Right cardiac atrium (tissue), 5 donors: Measurements from ENCODE around the gene KIF7. TPM values are rescaled to one million over a fixed set of nuclear protein-coding genes. Genes with fewer than 3 reads are reported as not detected.
A peak's percentile ranks its signal among the peaks of the same experiment; 100 is the strongest.

Experiments
- ATAC-seq, 2 donors: fragments of 200-7000 bp; cut with Tn5 transposase; one replicate each; pipeline versions ENCODE4 v1.8.0 to v1.9.1; 2020; ENCODE audit warnings: moderate library complexity in 2 of 2, mild to moderate bottlenecking in 1 of 2
- DNase-seq, 3 donors: peaks; one replicate each; pipeline ENCODE4 v3.0.0-alpha.2; 2020
- H3K27ac ChIP-seq: one replicate; pipeline ENCODE4 v1.5.1; 2013; ENCODE audit warnings: mild to moderate bottlenecking, low read length, control low read depth, moderate library complexity
- H3K27me3 ChIP-seq: one replicate; pipeline ENCODE4 v1.6.1; 2013; ENCODE audit not compliant: control insufficient read depth, insufficient read depth
- H3K4me1 ChIP-seq: one replicate; pipeline ENCODE4 v1.6.1; 2013; ENCODE audit warnings: low read length; ENCODE audit not compliant: control insufficient read depth, insufficient read depth
- H3K4me3 ChIP-seq: one replicate; pipeline ENCODE4 v1.5.1; 2013; ENCODE audit warnings: low read length, control low read depth
- H3K9me3 ChIP-seq: one replicate; pipeline ENCODE4 v1.6.1; 2013; ENCODE audit warnings: low read length; ENCODE audit not compliant: control insufficient read depth
- WGBS: extraction: QIAGEN DNeasy Blood & Tissue Kit; methylation state at CpG from one replicate; pipeline ENCODE4 v1.1.7; 2013; 5-methylcytosine and 5-hydroxymethylcytosine counted together
- intact Hi-C, 4 donors: fragments of 100-400 bp; cut with DNase I; formaldehyde crosslinking; loops; one replicate each; pipeline versions ENCODE4 v1.11.0 to v1.14.0; 2022 to 2023
- polyA plus RNA-seq: library from polyadenylated mRNA; stranded (reverse); fragments of 200-250 nt; gene quantifications from one replicate; pipeline ENCODE4 v1.2.3, GENCODE V29; 2013
- total RNA-seq, 4 donors: library from RNA; stranded (reverse); fragmentation: NEBNext Ultra II Directional; extraction: Animal tissue kit (Norgen Biotek cat#: 25700); gene quantifications; one replicate each; pipeline ENCODE4 v1.2.1, GENCODE V29; 2021
- donor health status: healthy with polysubstance abuse.
- donor health status: DM: no; HTN: yes; CAD: no.
- donor health status: DM: no; HTN: no; CAD: no.
- donor health status: DM: no; HTN: yes; CAD: no; lungs with severe emphysema.
- donor health status: DM: yes; HTN: yes; CAD: no.

The KIF7 gene
- total and polyA plus RNA-seq, 5 donors, result 3.7 to 6.2 (median 5.1) TPM

DNA sequence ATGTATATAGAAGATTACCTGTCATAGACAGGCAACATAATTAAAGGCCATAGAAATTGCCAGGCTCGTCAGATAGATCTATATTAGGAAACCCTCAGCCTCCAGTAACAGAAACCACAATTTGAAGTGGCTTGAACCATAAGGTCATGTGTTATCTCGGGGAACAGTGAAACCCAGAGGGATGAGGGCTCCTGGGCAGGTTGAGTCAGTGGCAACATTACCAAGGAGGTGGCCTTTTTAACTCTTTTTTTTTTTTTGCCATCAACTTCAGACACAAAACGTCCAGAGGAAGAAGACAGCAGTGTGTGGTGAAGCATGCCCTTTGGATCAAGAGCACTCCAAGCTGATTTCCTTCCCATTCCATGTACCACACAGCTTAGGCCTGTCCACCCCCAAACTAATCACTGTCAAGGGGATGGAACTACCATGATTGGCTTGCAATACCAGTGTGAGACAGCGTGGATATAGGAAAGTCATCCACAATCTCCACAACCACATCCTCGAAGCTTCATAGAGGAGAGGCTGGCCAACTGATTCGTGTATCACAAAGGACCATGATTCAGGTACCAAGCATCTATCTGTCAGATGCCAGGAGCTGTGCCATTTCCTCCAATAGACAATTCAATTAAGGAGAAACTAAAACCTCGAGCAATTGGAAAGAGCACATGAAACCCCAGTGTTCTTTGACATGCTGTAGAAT lies 999 bp upstream of the KIF7 start:
- Histone ChIP-seq H3K27ac (no peak overlapping the region), H3K27me3 (no peaks in the 10 kb centered on the region), H3K9me3 (no peaks in the 10 kb centered on the region), H3K4me3 (no peak overlapping the region), H3K4me1 (peaks cover 3% of the 10 kb centered on the region)
- no peak for ATAC-seq
- 74% methylated on average over 7 of the region's 7 CpGs for WGBS
- intact Hi-C loops, result loop anchor here in 1 of 4 donors (5.0 kb wide), 1 partner anchor 36 kb away; the partner anchor contains the start of genes PEX11A and WDR93
- no peak for DNase-seq

- ATAC-seq, result peak; percentile 4 to 6
- intact Hi-C loops, result no loop called here
- H3K9me3 ChIP-seq, result no peaks in the 10 kb centered on the region
- DNase-seq, result no peak
- H3K27me3 ChIP-seq, result no peaks in the 10 kb centered on the region
- H3K27ac ChIP-seq, result no peak overlapping the region
- WGBS, result 36% methylated on average over 14 of the region's 14 CpGs
- peak overlapping the region; percentile 69 for H3K4me3 ChIP-seq
- peaks cover 3% of the 10 kb centered on the region for H3K4me1 ChIP-seq
Measured at GRCh38 chr15:89654301-89654761, 936 bp downstream of the KIF7 start.

- H3K27me3 ChIP-seq, result no peaks in the 10 kb centered on the region
- 96% methylated on average over 2 of the region's 2 CpGs for WGBS
- no peak overlapping the region for H3K27ac ChIP-seq
- H3K4me3 ChIP-seq, result no peak overlapping the region
- ATAC-seq (no peak), DNase-seq (no peak)
- peaks cover 3% of the 10 kb centered on the region for H3K4me1 ChIP-seq
- H3K9me3 ChIP-seq, result no peaks in the 10 kb centered on the region
- intact Hi-C loops, result no loop called here
Measured at GRCh38 chr15:89653578-89653977, 1.7 kb downstream of the KIF7 start.

DNA sequence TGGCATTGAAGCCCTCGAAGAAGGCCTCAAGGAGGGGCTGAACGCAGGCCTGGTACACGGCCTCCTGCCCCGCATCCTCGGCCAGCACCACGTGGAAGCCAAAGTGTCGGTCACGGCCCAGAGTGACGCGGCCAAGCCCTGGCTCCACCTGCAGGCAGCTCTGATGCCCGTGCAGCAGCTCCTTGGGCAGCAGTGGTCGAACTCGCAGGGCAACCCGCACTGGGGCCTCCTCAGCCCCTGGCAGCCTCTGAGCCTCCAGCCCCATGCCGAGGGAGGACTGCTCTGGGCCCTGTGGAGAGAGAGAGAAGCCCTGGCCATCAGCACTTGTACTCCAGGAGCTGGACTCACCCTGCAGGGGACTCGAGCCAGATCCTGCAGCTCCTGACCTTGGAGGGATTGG lies 2.6 kb downstream of the KIF7 start:
- ATAC-seq (no peak), DNase-seq (peak in 1 of 3 donors; percentile 49)
- H3K27me3 ChIP-seq, result no peaks in the 10 kb centered on the region
- 84% methylated on average over 16 of the region's 16 CpGs for WGBS
- H3K9me3 ChIP-seq, result no peaks in the 10 kb centered on the region
- intact Hi-C loops, result no loop called here
- no peak overlapping the region for H3K4me3 ChIP-seq
- no peak overlapping the region for H3K27ac ChIP-seq
- peaks cover 3% of the 10 kb centered on the region for H3K4me1 ChIP-seq

GRCh38 chr15:89652131-89652530 lies 3.1 kb downstream of the KIF7 start:
- intact Hi-C loops, result no loop called here
- no peak for ATAC-seq
- H3K4me1 ChIP-seq, result peaks cover 3% of the 10 kb centered on the region

GRCh38 chr15:89649716-89650115 lies 5.6 kb downstream of the KIF7 start:
- intact Hi-C loops, result no loop called here
- no peaks in the 10 kb centered on the region for H3K27me3 ChIP-seq
- no peaks in the 10 kb centered on the region for H3K9me3 ChIP-seq
- ATAC-seq (no peak), DNase-seq (peak in 1 of 3 donors; percentile 39)
- H3K4me3 ChIP-seq, result no peak overlapping the region
- WGBS, result 90% methylated on average over 15 of the region's 15 CpGs
- peaks cover 3% of the 10 kb centered on the region for H3K4me1 ChIP-seq
- H3K27ac ChIP-seq, result no peak overlapping the region

More at GRCh38 chr15:89652131-89652530, 3.1 kb downstream of the KIF7 start:
- DNase-seq, result no peak
- H3K27me3 ChIP-seq, result no peaks in the 10 kb centered on the region
- no peak overlapping the region for H3K27ac ChIP-seq
- H3K9me3 ChIP-seq, result no peaks in the 10 kb centered on the region
- 76% methylated on average over 7 of the region's 7 CpGs for WGBS
- H3K4me3 ChIP-seq, result no peak overlapping the region

- no peaks in the 10 kb centered on the region for H3K4me1 ChIP-seq
- intact Hi-C loops, result no loop called here
- DNase-seq (peak in 1 of 3 donors; percentile 40), ATAC-seq (no peak)
- no peak overlapping the region for H3K4me3 ChIP-seq
- 96% methylated on average over 37 of the region's 37 CpGs for WGBS
- H3K27ac ChIP-seq, result no peak overlapping the region
- H3K27me3 ChIP-seq, result no peaks in the 10 kb centered on the region
- H3K9me3 ChIP-seq, result no peaks in the 10 kb centered on the region
Measured at GRCh38 chr15:89649013-89649625, 6.1 kb downstream of the KIF7 start.

DNA sequence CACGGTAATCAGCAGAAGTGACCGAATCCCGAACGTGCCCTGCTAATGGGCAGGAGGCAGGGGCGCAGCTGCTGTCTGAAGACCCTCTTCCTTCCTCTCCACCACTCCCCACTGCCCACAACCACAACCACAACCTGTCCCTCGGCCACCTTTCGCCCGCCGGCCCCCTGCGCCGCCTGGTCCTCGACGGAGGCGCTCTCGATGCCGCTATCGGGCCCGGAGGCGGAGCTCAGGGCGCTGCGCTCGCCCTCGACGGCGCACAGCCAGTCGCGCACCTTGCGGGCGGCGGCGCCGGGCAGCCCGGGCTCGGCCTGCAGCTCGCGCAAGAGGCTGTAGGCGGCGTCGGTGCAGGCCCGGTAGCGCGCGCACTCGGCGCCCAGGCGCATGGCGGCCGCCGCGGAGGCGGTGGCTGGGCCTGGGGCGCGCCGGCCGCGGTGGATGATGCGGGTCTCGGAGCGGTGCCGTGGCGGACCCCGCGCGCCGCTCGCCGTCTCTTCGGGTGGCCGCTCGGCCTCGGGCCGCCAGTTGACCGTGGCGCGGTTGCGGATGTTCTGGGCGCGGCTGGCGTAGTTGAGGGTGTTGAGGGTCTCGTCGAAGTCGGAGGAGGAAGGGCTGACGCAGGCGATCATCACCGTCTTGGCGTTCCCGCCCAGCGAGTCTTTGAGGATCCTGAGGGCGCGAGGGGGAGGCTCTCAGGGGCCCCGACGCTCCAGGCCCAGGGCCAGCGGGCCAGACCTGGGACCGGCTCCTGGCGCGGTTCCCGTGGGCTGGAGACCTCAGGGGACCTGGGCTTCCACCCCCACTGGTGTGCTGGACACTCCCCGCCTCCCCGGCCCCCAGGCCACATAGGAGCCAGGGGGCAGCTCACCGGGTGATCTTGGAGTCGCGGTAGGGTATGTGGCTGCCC lies 6.9 kb downstream of the KIF7 start:
- no peak overlapping the region for H3K4me3 ChIP-seq
- DNase-seq (peak in 1 of 3 donors; percentile 54), ATAC-seq (no peak)
- no peaks in the 10 kb centered on the region for H3K4me1 ChIP-seq
- H3K27ac ChIP-seq, result no peak overlapping the region
- intact Hi-C loops, result no loop called here
- 84% methylated on average over 102 of the region's 102 CpGs for WGBS
- no peaks in the 10 kb centered on the region for H3K9me3 ChIP-seq
- no peaks in the 10 kb centered on the region for H3K27me3 ChIP-seq

- 52% methylated on average over 25 of the region's 25 CpGs for WGBS
- Histone ChIP-seq H3K9me3 (no peaks in the 10 kb centered on the region), H3K4me1 (no peaks in the 10 kb centered on the region), H3K4me3 (no peak overlapping the region), H3K27ac (no peak overlapping the region), H3K27me3 (no peaks in the 10 kb centered on the region)
- intact Hi-C loops, result no loop called here
- DNase-seq (peak; percentile 80 to 94 (median 94)), ATAC-seq (peak; percentile 76 to 81)
Measured at GRCh38 chr15:89647191-89647851, 7.9 kb downstream of the KIF7 start.

DNA sequence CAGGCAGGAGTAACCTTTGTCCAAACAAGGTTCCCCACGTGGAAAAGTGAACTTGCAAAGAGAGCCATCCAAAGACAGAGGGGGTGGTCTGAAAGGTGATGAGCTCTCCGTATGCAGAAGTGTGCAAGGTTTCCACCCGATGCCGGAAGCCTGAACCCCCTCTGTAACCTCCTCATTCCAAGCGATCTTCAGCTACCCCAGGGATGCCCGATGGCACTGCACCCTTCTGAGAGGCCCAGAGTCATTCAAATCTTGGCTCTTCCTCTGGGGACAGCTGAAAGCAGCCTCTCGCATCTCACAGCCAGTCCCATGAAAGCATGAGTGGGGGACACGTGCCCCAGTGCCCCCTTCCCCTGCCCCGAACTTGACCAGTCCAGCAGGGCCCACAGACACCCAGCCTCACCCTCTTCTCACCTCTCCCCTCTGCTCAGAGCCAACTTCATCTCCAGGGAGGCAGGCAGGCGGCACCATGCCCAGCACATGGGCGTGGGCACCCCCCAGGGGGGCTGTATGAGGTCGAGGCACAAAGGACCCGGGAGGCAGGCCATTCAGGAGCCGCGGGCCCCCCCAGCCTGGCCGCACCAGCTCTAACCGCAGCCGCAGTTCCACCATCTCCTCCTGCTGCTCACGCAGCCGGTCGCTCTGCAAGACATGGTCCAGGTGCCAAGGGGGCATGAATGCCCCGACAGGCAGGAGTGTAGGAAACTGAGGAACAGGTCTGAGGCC lies 8.7 kb downstream of the KIF7 start:
- intact Hi-C loops, result no loop called here
- WGBS, result 90% methylated on average over 22 of the region's 22 CpGs
- peak in 1 of 3 donors; percentile 51 for DNase-seq

More for the DNA sequence above, 8.7 kb downstream of the KIF7 start:
- Histone ChIP-seq H3K4me1 (no peaks in the 10 kb centered on the region), H3K4me3 (no peak overlapping the region), H3K27me3 (no peaks in the 10 kb centered on the region), H3K27ac (no peak overlapping the region), H3K9me3 (no peaks in the 10 kb centered on the region)
- ATAC-seq, result peak in 1 of 2 donors; percentile 10
